GM12872 (cell line): ENCODE results near the gene SMYD3.

Source experiments
- TF ChIP-seq, protein P1 (sequence below): IDR thresholded peaks from 3 replicates; pipeline ENCODE4 v1.5.1; 2011; ENCODE audit warnings: low read depth, mild to moderate bottlenecking, low read length, moderate library complexity; ENCODE audit not compliant: insufficient read depth

The SMYD3 gene

DNA sequence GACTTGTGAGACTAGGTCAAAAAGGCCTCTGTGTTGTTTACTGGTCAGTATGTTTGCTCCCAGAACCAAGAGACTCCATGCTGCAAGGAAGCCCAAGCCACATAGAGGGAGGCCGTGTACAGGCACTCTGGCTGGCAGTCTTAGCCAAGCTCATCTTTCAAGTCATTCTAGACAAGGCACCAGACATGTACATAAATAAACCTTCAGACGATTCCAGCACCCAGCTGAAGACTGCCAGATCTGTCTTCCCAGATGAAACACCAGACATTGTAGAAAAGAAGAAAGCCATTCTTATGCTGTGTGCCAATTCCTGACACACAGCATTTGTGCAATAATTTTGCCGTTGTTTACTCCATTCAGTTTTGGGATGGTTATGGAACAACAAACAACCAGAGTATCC lies 756.8 kb downstream of the SMYD3 start:
- TF ChIP-seq, protein P1, sequence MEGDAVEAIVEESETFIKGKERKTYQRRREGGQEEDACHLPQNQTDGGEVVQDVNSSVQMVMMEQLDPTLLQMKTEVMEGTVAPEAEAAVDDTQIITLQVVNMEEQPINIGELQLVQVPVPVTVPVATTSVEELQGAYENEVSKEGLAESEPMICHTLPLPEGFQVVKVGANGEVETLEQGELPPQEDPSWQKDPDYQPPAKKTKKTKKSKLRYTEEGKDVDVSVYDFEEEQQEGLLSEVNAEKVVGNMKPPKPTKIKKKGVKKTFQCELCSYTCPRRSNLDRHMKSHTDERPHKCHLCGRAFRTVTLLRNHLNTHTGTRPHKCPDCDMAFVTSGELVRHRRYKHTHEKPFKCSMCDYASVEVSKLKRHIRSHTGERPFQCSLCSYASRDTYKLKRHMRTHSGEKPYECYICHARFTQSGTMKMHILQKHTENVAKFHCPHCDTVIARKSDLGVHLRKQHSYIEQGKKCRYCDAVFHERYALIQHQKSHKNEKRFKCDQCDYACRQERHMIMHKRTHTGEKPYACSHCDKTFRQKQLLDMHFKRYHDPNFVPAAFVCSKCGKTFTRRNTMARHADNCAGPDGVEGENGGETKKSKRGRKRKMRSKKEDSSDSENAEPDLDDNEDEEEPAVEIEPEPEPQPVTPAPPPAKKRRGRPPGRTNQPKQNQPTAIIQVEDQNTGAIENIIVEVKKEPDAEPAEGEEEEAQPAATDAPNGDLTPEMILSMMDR, result no peak

DNA sequence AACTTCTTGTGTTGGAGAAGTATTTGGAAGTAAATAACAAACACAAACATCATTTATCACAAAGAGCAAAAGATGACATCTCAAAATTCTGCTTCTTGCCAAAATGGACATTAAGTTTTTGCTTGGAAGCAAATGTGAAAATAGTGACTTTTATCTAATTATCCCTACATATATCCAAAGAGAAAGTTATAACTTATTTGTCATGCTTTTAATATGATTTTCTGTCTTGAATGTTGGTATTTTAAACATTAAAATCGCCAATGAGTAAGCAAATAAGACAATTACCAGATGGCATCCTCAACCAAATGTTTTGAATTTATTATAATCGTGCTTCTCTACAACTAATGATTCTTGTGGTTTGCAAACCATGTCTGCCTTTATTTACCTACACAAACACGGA lies 758.0 kb downstream of the SMYD3 start:
- TF ChIP-seq, protein P1, result no peak

DNA sequence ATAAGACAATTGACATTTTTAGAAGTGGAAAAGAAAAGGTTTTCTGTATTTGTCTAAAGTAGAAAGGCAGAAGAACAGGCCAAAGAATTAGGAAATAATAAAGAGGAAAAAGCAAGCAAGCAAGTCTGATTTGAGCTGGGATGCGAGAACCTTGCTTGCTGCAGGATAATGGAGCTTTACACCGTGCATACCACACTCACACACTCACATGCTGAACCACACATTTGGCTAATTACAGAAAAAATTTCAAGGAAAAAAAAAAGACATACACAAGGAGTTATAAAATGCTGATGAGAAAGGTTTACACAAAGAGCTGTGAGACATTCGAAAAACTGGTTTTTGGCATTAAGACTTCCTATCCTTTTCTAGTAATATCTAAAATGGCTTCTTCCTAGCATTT lies 758.4 kb downstream of the SMYD3 start:
- TF ChIP-seq, protein P1, result no peak

DNA sequence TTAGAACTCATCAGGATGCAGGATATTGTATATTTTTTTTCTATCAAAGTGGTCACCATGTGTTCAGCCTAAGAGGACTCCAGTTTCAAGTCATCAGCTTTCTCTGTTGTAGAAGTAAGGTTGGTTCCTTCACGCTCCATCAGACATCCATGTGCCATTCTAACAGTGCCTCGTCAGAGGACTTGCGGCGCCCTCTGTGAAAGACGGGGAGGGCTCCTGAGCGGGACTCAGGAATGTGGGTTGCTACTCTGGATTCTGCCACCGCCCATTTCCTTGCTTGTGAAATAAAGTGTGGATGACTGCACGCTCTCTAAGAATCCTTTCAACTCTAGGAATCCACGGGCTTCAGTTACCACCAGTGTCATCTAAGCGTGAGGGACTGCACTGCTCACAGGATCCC lies 758.8 kb downstream of the SMYD3 start:
- TF ChIP-seq, protein P1, result no peak

DNA sequence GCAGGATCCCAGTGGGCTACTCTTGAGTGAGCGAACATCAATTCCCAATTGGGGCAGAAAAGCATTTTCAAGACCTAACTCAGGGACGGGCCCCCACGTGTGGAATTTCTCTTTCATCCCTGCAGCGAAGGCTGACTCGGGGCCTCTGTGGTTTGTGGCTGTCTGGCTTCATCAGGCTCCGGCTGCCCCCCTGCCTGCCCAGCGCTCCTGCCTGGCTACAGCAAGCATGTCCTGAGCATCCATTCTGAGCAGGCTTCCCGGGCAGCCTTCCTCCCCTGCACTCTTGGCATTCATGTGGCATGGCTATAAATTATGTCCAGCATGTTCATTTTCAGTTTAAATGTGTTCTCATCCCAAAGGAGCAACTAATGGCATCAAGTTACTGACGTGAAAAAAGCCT lies 764.2 kb downstream of the SMYD3 start:
- TF ChIP-seq, protein P1, result no peak

DNA sequence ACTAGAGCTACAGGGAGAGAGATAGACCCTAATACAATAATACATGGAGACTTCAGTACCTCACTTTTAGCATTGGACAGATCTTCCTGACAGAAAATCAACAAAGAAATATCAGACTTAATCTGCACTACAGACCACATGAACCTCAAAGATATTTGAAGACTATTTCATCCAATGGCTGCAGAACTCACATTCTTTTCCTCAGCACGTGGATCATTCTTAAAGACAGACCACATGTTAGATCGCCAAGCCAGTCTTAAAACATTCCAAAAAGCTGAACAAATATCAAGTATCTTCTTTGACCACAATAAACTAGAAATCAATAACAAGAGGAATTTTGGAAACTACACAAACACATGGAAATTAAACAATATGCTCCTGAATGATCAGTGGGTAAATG lies 776.3 kb downstream of the SMYD3 start:
- TF ChIP-seq, protein P1, result no peak

DNA sequence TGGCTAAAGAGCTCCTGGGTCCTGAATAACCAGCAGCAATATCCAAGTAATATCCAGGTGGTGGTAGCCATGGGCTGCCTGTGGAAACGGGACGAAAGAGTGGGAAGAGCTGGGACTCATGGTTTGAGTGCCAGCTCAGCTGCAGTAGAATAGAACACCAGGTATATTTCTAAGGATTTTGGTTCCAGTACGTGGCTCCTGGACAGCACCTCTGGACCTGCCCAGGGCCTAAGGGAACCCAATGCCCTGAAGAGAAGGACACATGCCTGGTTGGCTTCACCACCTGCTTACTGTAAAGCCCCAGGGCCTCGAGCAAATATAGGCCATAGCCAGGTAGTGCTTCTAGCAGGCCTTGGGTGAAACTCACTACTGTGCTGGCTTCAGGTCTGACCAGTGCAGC lies 785.6 kb downstream of the SMYD3 start:
- TF ChIP-seq, protein P1, result no peak

DNA sequence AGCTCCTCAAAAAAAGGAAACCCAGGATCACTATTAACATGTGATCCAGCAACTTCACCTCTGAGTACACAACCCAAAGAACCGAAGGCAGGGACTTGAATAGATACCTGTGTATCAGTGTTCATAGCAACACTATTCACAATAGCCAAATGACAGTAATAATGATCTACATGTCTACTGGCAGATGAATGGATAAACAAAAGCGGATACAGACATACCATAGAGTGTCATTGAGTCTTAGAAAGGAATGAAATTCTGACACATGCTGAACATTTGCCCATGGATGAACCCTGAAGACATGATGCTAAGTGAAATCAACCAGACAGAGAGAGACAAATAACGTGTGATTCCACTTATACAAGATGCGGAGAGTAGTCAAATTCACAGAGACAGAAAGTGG lies 788.1 kb downstream of the SMYD3 start:
- TF ChIP-seq, protein P1, result no peak
